GOT3 (cell line): ENCODE data around the gene AQP6.
"Not testable (repeated sequence)": the region's sequence is repeated elsewhere in the genome, so short reads cannot be mapped to it uniquely, and the experiment has no call there.

Source experiments
- DNase-seq: peaks from one replicate; lab custom pipeline; 2025; ENCODE audit warnings: mixed read lengths; lab: John Stamatoyannopoulos, UW

AQP6 gene

DNA sequence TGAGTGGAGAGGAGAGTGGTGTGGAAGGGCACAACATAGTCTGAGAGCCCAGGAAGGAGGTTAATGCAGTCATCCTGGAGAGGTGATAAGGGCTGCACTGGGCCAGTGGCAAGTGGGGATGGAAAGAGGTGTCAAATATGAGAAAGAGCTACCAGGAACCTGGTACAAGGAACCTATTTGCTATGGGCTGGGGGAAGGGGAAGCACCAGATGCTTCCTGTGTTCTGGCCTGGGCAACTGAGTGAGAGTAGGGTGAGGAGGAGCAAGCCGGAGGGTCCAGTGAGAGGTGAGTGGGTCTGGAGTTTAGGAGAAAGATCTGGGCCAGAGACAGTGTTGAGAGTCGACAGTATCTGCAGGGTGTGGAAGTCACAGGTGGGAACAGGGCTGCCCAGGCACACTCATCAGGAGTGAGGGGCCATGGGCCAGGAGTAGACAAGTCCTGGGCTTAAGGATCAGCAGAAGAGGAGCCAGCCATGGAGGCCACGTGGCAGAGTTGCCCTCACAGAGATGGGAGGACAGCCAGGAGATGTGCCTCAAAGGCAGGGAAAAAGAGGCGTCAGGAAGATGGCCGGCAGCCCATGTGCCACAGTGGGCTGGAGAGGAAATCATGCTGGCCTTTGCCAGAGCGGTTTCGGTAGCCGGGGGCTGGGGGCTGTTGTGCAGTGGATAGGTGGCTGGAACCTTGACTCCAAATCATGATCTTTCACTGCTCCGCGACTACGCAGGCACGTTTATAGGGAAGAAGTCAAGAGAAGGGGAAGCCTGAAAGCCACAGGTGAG, 2.9 kb upstream of the AQP6 start:
- no peak for DNase-seq

DNA sequence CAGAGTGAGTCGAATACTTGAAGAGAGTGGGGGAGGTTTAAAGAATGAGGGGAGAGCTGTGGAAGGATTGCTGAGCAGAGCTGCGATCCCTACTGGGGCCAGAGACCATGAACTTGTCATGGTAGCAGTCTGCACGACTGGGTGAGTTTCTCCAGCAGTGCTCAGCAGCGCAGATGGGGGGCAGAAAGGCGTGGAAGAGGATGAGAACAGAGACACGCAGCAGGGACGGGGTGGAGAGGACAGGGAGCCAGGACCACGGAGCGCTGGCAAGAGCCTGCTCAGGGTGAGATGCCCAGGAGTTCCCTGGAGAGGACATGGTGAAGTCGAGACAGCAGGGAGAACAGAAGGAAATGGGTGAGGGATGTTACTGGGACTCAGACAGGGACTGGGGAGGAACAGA, 2.1 kb upstream of the AQP6 start:
- DNase-seq = no peak

DNA sequence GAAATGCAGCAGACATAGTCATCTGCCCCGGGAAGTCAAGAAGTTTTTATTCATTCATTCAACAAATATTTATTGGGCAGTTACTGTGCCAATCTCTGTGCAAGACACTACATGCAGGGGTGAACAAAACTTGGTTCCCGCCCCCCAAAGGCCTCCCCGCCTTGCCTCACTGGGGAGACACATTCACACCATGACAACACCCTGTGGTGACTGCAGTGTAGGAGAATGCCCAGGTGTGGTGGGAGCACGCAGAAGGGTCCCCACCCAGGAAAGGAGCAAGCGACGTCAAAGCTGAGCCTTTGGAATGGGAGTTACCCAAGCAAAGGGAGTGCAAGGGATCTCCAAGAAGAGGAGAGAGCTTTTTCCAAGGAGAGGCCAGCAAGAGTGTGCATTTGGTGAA, 1.6 kb upstream of the AQP6 start:
- DNase-seq = no peak

DNA sequence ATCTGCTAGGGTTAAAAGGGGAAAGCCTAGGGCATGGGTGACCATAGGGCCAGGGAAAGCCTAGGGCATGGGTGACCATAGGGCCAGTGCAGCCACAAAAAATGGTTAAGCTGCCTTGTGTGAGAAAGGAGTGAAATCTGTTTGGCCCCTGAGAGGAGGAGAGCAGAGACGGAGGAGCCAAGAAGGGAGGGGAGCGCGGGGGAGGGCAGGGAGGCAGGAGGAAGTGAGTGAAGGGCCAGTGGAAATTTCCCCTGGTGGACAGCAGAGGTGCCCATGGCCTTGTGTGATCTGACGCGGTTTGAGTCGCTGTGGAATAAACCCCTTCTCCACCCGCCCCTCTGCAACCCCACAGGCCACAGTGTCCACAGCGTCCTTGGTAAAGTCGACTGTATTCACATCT, 618 bp upstream of the AQP6 start:
- no peak for DNase-seq

DNA sequence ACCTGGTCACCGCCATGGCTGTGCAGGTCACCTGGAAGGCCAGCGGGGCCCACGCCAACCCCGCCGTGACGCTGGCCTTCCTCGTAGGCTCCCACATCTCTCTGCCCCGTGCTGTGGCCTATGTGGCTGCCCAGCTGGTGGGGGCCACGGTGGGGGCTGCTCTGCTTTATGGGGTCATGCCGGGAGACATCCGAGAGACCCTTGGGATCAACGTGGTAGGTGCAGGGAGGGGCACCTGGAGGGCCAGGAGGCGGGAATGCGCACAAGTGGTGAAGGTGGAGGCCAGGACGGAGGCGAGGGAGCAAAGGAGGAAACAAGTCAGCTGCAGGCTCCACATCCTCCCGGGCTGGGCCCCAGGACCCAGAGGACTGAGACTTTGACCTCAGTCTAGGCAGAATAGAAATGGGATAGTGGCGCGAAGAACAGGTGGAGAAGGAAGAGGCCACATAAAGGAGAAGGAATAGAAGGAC, 649 bp downstream of the AQP6 start:
- no peak for DNase-seq

DNA sequence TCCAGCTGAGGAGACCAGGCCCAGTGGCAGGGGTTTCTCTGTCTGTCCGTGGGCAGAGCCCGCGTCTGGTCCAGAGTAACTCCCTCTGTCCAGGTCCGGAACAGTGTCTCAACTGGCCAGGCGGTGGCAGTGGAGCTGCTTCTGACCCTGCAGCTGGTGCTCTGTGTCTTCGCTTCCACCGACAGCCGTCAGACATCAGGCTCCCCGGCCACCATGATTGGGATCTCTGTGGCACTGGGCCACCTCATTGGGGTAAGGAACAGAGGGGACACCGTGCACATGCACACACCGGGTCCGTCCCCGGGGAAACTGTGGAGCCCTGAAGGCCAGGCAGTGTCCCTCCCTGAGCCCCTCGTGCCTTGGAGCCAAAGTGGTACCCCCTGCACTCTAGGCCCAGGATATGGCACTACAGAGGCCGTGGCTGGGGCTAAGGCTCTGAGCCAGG, 1.5 kb downstream of the AQP6 start:
- no peak for DNase-seq

DNA sequence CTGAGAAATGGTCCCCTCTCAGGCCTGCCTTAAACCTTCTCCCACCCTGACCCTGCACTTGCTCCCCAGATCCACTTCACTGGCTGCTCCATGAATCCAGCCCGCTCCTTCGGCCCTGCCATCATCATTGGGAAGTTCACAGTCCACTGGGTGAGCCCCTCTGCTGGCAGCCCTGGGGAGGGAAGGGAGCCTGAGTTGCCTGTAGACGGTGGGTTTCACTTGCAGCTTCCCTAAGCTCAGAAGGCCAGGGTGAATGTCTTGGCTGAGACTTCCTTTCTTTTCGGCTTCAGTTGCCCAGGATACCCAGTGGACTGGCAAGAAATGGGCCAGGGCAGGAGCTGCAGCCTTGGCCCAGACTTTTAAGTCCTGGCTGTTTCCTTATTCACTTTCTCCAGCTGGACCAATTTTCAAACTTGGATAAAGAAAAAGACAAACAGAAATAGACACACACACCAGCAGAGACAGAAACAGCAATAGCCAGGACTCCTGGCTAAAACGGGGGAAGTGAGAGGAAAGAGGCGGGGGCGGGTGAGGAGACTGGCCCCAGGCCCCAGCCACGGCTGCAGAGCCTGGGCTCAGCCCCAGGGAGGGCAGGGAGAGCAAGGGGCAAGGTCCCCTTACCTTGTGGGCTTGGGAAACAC, 2.0 kb downstream of the AQP6 start:
- DNase-seq = no peak

DNA sequence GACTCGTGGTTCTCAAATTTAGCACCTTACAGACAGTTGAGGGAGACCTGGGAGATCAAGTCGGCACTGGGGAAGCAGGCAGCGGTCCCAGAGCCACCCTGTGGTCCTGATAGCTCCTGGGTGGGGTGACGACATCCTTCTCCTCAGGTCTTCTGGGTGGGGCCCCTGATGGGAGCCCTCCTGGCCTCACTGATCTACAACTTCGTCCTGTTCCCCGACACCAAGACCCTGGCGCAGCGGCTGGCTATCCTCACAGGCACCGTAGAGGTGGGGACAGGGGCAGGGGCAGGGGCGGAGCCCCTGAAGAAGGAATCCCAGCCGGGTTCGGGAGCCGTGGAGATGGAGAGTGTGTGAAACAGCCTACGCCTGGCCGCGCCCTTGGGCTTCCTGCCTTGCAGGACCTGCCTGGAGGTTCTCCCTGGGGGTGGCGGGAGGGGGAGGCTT, 2.6 kb downstream of the AQP6 start:
- DNase-seq = no peak

DNA sequence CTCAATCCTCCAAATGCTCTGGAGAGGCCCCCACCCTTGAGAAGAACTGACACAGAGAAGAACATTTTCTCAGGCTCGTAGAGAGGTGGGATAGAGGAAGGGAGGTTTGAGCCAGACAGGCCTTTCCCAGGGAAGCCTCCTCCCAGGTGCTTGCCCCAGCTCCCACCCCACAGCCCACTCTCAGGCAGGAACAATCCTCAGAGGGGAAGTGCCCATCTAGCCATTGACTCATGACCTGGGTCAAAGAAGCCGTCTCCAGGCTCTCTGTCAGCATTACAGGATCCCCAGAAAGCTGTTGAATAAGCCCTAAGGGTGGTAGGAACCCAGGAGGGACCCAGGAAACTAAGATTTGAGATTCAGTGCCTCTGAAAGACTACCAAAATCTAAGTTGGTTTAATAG, 3.8 kb downstream of the AQP6 start:
- no peak for DNase-seq

DNA sequence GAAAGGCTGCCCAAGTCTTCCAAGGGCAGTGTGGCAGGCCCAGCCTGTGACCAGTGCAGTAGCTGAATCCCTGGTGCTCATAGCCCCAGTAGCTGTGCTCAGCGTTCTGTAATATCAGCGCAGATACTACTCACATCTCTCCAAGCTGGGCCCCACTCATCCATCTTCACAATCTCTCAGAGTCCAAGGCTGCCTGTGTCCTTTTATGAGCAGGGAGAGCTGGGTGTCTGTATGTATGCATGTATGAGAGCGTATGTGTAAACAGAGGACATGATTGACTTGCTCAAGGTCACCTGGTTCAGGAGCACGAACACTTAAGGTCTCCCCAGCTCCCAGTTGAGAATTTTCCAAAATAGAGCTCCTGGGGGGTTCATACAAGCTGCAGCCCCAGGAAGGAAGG, 5.4 kb downstream of the AQP6 start:
- no peak for DNase-seq

DNA sequence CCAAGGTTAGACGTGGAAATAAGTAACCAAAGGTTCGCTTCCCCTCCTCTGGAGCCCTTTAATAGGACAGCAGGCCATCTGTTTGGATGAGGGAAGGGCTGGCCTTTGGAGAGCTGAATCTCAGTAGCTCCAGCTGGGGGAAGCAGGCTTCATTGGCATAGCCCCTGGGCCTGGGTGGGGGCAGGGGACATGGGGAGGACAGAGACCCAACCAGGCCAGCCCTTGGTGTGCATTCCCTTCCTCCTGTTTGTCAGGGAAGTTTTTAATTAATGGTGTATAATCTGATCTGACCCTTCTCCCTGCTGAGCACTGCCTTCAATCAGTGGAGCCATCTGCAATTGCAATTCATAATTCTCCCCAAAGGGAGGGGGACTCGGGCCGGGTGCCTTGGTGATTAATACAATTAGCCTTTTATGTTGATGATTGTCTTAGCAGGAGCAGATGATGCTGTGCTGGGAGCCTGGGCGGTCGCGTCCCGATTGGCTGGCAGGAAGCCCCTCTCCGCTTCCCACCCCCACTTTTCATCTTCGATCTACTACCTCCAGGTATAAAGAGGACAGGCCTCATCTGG, 6.4 kb downstream of the AQP6 start:
- DNase-seq = no peak

DNA sequence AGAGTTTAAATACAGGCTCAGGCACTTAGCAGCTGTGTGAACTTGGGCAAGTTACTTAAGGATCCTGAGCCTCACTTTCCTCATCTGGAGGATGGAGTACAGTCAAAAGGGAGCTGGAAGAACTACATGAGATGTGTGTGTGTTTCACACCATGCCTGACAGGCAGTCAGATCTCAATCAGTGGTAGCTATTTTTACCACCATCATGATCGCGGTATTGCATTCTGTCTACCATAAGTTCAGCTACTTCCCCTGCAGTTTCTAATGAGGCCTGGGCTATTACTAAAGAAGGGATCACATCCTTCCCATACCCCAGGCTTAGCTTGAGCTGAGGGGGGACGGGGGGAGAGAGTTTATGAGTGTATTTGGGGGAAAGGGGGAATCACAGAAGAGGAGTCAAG, 7.0 kb downstream of the AQP6 start:
- no peak for DNase-seq

DNA sequence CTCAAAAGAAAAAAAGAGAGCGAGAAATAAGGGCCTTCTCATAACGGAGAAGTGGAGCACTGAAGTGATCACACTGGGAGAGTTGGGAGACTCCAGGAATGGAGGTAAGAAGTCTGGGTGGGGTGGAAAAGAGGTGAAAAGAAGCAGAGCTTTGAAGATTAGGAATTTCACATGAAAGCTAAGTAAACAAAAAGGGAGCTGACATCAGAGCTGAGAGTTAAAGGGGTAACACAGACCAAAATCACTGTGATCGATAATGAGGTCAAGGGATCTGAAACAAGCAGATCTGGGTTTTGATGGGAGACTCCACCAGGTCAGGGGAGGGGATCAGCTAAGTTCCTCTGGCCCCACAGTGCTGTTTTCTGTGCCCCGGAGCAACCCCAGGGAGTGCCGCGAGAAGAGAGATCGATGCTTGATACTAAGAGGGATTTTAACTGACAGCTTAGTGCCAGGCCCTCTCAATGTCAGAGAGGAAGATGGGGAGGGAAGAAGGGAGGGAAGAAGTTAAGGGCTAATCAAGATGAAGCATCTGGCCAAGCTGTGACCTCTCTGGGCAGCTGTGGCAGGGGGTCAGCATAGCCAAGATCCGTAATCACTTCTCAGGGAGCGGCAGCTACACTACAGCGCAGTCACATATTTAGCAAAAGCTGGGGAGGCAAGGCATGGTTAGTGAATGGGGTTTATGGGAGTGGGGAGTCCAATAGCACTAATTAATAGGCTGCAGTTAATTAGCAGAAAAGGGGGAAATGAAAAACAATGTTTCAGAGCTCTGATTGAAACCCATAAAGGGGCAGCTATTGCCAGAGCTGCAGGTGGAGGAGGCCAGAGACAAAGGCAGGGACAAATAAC, 8.0 kb downstream of the AQP6 start:
- no peak for DNase-seq

DNA sequence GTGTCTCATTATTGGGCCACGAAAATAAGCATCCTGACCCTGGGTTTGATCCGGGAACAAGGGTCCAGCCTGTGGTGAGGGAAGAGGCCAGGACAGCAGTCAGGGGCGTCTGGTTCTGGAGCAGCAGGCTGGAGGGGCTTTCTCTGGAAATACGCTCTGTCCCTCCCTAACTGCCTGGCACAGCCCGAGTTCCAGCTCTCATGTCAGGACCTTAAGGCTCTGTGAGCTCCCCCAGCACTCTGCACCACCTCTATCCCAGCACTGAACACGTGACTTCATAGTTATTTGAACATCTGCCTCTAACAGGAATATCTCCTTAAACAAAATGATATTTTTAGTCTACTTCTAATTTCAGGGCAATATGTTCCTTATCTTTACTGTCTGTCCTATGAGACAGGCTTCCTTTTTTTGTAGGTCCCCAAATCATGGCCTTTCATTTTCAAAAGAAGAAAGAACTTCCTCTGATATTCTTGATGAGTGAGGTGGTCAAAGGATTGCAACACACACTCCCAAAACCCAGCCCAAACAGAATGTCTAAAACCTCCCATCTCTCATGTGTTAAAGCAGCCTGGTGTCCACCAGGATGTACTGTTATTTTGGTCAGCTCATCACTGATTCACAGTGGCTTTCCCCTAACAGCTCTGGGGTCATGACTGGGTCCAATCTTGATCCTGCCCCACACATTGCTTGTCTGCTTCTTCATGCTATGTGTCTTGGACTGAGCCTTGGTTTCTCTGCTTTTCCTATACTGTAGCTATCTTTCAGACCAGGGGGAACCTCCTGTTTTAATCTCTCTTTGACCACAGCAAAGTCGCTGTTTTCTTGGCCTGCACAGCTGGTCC, 9.7 kb downstream of the AQP6 start:
- no peak for DNase-seq

DNA sequence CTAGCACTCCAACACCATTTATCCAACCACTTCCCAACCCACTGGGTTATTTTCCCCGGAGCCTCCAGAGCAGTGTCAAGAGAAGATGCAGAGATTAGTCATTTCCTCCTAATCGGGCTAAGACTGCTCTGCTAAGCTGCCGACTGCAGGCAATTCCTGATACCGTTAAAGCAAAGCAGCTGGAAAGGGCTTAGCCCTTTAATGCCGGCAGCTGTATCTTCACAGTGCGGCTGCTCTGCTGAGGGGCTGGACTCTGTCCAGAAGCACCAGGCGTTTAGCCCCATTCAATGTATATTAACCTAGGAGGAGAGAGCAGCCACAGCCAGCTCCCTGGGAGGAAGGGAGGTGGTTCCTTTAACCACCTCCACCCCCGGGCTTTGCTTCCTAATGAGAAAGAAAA, 11.1 kb downstream of the AQP6 start:
- DNase-seq = no peak

DNA sequence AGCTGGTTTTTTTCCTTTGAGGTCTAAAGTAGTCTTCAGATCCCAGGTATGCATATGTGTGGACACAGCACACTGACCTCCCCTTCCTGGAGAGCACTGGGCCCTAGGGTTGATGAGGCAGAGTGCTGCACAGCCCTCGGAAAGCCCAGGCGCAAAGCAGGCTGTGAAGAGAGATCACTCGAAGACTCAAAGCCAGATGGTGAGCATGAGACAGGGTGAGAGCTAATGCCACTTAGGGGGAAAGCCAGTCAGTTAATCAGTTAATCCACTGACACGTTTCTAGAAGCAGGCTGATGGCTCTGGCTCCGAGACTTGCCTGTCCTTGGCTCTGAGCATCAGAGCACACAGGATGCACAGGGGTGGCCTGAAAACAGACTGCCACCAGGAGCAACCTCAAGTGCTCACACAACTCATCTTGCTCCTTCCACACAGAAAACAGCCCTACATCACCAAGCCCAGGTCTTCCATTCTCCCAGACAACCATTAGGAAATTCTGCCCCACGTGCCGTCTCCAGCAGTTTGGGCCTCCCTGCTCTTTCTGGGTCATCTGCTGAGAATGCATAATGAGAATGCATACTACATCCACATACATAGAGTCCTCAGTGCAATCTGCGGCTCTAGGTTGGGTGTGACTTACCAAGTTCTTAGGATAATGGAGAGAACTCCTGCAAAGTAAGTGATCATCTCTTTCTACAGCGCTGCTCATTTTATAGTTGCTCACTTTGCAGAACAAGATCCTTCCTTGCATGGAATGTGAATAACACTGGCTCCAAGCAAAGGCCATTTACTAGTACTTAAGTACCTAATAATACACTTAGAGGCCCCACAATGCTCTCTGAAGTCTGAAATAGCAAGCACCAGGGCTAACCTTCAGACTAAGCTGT, 12.0 kb downstream of the AQP6 start:
- DNase-seq = no peak

DNA sequence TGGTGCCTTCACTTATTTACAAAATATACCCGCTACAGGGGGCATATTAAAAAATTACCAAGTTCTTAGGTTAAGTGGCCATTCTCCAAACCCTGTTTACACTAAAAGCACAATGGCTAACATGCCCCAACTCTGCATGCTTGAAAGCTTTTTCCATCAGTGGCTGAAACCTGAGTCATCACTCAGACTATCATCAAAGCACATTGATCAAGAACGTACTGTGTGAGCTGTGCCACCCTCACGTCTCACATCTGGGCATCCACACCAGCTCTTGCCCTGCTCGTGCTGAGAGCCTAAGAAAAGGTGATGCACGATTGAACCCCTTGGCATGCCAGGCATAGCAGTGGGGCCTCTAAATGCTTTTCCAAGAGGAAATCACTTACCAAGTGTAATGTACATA, 13.2 kb downstream of the AQP6 start:
- no peak for DNase-seq

DNA sequence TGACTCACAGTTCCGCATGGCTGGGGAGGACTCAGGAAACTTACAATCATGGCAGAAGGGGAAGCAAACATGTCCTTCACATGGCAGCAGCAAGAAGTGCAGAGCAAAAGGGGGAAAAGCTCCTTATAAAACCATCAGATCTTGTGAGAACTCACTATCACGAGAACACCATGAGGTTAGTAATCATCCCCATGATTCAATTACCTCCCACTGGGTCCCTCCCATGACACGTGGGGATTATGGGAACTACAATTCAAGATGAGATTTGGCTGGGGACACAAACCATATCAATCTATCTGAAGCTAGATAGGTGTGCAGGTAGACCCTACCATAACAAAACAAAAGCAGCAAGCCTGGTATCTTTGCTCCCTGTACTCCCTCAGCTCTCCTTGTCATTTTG, 13.7 kb downstream of the AQP6 start:
- not testable (repeated sequence) for DNase-seq

DNA sequence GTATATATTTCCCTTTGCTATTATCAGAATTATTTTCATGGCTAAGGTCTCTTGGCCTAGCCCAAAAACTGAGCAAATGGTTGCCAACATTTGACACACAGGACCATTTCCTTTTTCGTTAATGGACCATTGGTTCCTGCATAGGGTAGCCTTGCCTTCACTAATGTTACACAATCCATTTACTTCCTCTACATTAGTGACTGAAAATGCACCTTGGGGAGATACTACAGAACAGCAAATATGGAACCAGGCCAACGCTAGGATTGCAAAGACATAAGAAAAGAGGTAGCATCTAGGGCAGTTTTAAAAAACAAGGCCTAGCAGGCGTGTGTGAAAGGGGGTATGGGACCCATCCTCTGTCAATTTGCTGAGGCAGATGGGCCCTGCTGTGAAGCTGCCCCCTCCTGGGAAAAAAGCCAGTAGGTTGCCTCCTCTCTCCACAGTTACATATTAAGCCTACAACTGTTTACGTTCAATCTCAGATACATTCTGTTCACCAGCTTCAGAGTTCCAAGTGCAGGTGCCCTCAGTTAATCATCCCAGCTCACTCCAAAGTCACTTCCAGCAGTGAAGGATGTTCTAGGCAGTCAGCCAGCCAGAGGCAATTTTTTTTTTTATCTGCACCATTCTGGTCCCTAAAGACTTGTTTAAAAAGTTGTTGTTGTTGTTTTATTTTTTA, 15.0 kb downstream of the AQP6 start:
- DNase-seq = no peak

DNA sequence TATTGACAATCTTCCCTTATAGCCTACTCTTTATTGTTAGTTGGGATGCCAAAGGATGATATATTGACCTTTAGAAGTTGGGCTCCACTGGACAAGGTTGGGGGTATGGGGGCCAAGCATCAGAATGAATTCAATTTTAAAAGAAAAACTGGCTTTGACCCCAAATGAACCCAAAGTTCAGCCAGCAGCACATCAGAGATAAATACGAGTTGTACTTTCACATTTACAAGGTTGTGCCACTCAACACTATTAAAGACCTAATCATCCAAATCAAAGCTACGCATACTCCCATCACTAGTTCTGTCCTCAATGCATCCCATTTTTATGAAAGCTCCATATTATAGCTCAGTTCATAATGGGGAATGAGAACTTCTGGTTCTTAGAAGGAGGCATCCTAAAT, 16.7 kb downstream of the AQP6 start:
- DNase-seq = not testable (repeated sequence)
